ENCODE measurements around the gene BRCA2. TPM values are rescaled to one million over a fixed set of nuclear protein-coding genes. Genes with fewer than 3 reads are reported as not detected.

BRCA2 gene
- total and polyA plus RNA-seq, 9 donors, result 0.36 to 3.3 (median 0.95) TPM

DNA sequence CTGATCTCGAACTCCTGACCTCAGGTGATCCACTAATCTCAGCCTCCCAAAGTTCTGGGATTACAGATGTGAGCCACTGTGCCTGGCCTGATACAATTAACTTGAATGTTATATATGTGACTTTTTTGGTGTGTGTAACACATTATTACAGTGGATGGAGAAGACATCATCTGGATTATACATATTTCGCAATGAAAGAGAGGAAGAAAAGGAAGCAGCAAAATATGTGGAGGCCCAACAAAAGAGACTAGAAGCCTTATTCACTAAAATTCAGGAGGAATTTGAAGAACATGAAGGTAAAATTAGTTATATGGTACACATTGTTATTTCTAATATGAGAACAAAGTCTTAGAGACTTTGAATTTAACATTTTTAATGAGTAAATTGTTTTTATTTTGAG lies 55.5 kb downstream of the BRCA2 start:
- H3K4me3 ChIP-seq, result no peak overlapping the region
- no peaks in the 10 kb centered on the region for H3K9me3 ChIP-seq
- H3K4me1 ChIP-seq (ENCODE audit: insufficient read depth), result no peaks in the 10 kb centered on the region
- WGBS, 3 donors, result 96% methylated on average over 2 of the region's 2 CpGs
- H3K36me3 ChIP-seq, result no peaks in the 10 kb centered on the region
- H3K27me3 ChIP-seq, result no peaks in the 10 kb centered on the region
- no peak overlapping the region for H3K27ac ChIP-seq
- intact Hi-C loops (cut with DNase I), result no loop called here
- DNase-seq, result no peak
- TF ChIP-seq EP300 (IDR thresholded peaks at IDR 0.05) (no peak), POLR2A (IDR thresholded peaks at IDR 0.05) (no peak)
- TF ChIP-seq, protein P1, sequence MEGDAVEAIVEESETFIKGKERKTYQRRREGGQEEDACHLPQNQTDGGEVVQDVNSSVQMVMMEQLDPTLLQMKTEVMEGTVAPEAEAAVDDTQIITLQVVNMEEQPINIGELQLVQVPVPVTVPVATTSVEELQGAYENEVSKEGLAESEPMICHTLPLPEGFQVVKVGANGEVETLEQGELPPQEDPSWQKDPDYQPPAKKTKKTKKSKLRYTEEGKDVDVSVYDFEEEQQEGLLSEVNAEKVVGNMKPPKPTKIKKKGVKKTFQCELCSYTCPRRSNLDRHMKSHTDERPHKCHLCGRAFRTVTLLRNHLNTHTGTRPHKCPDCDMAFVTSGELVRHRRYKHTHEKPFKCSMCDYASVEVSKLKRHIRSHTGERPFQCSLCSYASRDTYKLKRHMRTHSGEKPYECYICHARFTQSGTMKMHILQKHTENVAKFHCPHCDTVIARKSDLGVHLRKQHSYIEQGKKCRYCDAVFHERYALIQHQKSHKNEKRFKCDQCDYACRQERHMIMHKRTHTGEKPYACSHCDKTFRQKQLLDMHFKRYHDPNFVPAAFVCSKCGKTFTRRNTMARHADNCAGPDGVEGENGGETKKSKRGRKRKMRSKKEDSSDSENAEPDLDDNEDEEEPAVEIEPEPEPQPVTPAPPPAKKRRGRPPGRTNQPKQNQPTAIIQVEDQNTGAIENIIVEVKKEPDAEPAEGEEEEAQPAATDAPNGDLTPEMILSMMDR (IDR thresholded peaks at IDR 0.05), result no peak

DNA sequence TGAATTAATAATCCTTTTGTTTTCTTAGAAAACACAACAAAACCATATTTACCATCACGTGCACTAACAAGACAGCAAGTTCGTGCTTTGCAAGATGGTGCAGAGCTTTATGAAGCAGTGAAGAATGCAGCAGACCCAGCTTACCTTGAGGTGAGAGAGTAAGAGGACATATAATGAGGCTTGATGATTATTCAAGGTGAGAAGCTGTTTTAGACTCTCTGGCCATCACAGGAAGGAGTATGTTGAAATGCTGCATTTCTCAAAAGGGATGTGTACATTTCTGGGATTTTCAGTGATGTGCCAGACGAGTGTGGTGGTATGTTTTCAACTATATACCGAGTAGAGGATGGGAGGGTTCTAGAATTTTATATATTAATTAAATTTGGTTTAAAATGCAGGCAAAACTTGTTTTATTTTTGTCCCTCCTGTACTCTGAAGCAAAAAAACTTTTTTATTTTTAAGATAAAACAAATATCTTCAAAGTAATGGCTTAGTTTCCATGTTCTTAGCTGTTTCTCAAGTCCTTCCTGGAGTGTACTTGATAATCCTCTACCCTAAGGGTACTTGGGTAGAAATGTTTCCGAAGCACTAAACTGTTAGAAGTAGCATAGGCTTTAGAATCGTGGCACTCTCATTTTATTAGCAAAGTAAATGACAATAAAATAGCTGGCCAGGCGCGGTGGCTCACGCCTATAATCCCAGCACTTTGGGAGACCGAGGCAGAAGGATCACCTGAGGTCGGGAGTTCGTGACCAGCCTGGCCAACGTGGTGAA lies 61.5 kb downstream of the BRCA2 start:
- 86 to 96% (median 94%) methylated on average over 13 of the region's 13 CpGs for WGBS, 3 donors
- Histone ChIP-seq H3K36me3 (no peaks in the 10 kb centered on the region), H3K27me3 (no peaks in the 10 kb centered on the region), H3K4me3 (no peak overlapping the region), H3K9me3 (no peaks in the 10 kb centered on the region), H3K27ac (no peak overlapping the region), H3K4me1 (ENCODE audit: insufficient read depth) (peaks cover 1% of the 10 kb centered on the region)
- TF ChIP-seq POLR2A (IDR thresholded peaks at IDR 0.05), result no peak
- intact Hi-C loops (cut with DNase I), result no loop called here
- DNase-seq, result no peak

DNA sequence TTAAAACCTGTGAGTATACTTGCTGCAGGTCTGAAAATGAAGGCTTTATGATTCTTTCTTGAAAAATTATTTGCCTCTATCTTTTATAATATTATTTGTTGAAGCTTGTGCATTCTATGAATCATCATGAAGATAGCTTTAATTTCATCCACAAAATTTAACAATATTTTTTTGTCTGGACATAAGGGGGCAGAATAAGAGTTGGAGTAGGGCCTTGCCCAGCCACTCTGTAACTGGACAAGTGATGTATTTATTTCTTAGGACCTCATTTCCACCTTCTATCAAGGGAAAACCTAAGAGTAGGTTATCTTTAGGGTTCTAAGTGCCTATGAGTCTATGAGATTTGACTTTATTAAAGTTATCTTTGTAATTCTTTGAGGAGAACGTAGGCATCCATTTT lies 62.7 kb downstream of the BRCA2 start:
- no peak overlapping the region for H3K27ac ChIP-seq
- no peak for DNase-seq
- no peaks in the 10 kb centered on the region for H3K9me3 ChIP-seq
- no peak overlapping the region for H3K4me3 ChIP-seq
- intact Hi-C loops (cut with DNase I), result no loop called here
- no peaks in the 10 kb centered on the region for H3K36me3 ChIP-seq
- 79 to 85% (median 84%) methylated on average over 1 of the region's 1 CpG for WGBS, 3 donors
- H3K27me3 ChIP-seq, result no peaks in the 10 kb centered on the region
- peaks cover 1% of the 10 kb centered on the region for H3K4me1 ChIP-seq (ENCODE audit: insufficient read depth)
- TF ChIP-seq, protein P1 (IDR thresholded peaks at IDR 0.05), result no peak
- TF ChIP-seq POLR2A (IDR thresholded peaks at IDR 0.05) (no peak), EP300 (IDR thresholded peaks at IDR 0.05) (no peak)

DNA sequence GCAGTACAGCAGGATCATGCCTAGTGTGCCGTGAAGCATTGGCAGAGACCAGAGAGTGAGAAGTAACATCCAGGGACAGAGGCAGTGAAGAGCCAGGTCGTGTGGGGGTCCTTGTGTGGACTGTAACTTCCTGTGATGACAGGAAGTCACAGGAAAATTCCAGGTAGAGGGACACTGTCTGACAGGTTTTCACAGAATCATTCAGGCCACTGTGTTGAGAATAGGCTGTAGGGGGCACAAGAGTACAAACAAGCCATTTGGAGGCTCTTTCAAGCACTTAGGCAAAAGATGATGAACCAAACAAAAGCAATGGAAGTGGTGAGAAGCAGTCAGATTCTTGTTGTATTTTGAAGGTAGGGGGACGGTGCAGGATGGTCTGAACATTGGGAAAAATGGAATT lies 66.2 kb downstream of the BRCA2 start:
- Histone ChIP-seq H3K4me3 (no peak overlapping the region), H3K4me1 (ENCODE audit: insufficient read depth) (peaks cover 1% of the 10 kb centered on the region), H3K9me3 (no peaks in the 10 kb centered on the region), H3K27ac (no peak overlapping the region), H3K36me3 (no peaks in the 10 kb centered on the region), H3K27me3 (no peaks in the 10 kb centered on the region)
- peak in 2 of 5 donors; percentile 14 to 33 for DNase-seq
- TF ChIP-seq POLR2A (IDR thresholded peaks at IDR 0.05), result no peak
- TF ChIP-seq EP300 (IDR thresholded peaks at IDR 0.05), result no peak
- TF ChIP-seq, protein P1 (IDR thresholded peaks at IDR 0.05), result peak; percentile 35 to 62 (median 59)
- 69 to 71% (median 70%) methylated on average over 3 of the region's 3 CpGs for WGBS, 3 donors
- intact Hi-C loops (cut with DNase I), result loop anchor here in 2 of 4 donors (5.0 to 10.0 kb wide), 3 partner anchors 161 to 201 kb away; no protein-coding TSS in a partner anchor

Measured in ovary (tissue), 9 donors.